HepG2 (cell line): Measurements from ENCODE around the gene NBEA. TPM values are rescaled to one million over a fixed set of nuclear protein-coding genes. Genes with fewer than 3 reads are reported as not detected.

Experiments used
- ATAC-seq: fragments of 200-7000 bp; cut with Tn5 transposase; 3 replicates; pipeline ENCODE4 v1.9.1; 2020; ENCODE audit warnings: mild to moderate bottlenecking, moderate library complexity
- BruUV-seq: library from RNA; stranded (reverse); fragments of 400-500 nt; replicated peaks from 2 replicates; lab custom pipeline; 2021; lab: Mats Ljungman, UMichigan
- CTCF ChIA-PET: fragments of 300-600 bp; formaldehyde crosslinking; extraction: SDS; loops from one replicate; lab custom pipeline; 2021; ENCODE audit warnings: low total read pairs, inconsistent platforms, low intra/inter-chr PET ratio; lab: Yijun Ruan, JAX
- POLR2A ChIA-PET: fragments of 350-600 bp; sonication (Branson Sonifier 250); formaldehyde crosslinking; loops from one replicate; lab custom pipeline; 2020; ENCODE audit warnings: antibody characterized with exemption, inconsistent platforms; lab: Yijun Ruan, JAX
- DNase-seq: peaks from one replicate; pipeline ENCODE4 v3.0.0-alpha.2; 2015; ENCODE audit warnings: low spot score
- FAIRE-seq: peaks from 3 replicates; lab custom pipeline; 2011; peaks lifted over from hg19 to GRCh38; lab: Jason Lieb, UNC
- H2AFZ ChIP-seq: one replicate; pipeline ENCODE4 v1.6.1; 2011; ENCODE audit warnings: low read length, inconsistent platforms
- H3K27ac ChIP-seq: fragments of 300-600 bp; 3 replicates; pipeline ENCODE4 v1.8.0; 2011; ENCODE audit warnings: mixed run types, mild to moderate bottlenecking, mixed read lengths, low read length, inconsistent platforms; ENCODE audit not compliant: insufficient read depth; ENCODE audit errors: extremely low read length
- H3K27me3 ChIP-seq, 2 experiments: fragments of 200-600 bp in 1 of 2; 2 replicates in 1 of 2; 3 replicates in 1 of 2; pipeline versions ENCODE4 v1.6.0 to v1.8.0; 2011; ENCODE audit warnings: low read length in 2 of 2, mild to moderate bottlenecking in 2 of 2, moderate library complexity in 2 of 2, inconsistent platforms in 1 of 2; ENCODE audit not compliant: insufficient read depth in 2 of 2, control insufficient read depth in 1 of 2
- H3K36me3 ChIP-seq, 2 experiments: fragments of 200-600 bp in 1 of 2; replicated peaks in 1 of 2; 2 replicates in 1 of 2; 3 replicates in 1 of 2; pipeline versions ENCODE4 v1.5.1 to v1.8.0; 2011; ENCODE audit warnings: low read length in 2 of 2, inconsistent platforms in 1 of 2; ENCODE audit not compliant: insufficient read depth in 2 of 2, control insufficient read depth in 1 of 2
- H3K4me1 ChIP-seq: 2 replicates; pipeline ENCODE4 v1.5.1; 2012; ENCODE audit warnings: low read length, inconsistent platforms; ENCODE audit not compliant: insufficient read depth
- H3K4me2 ChIP-seq: 2 replicates; pipeline ENCODE4 v1.6.0; 2011; ENCODE audit warnings: low read depth, low read length, inconsistent platforms
- H3K4me3 ChIP-seq, 3 experiments: fragments of 200-600 bp in 1 of 3; sonication (generic), shearing (Covaris generic) in 1 of 3; replicated peaks in 1 of 3; 2 replicates each; pipeline ENCODE4 v1.5.1; 2011 to 2016; ENCODE audit warnings: low read length in 3 of 3, inconsistent platforms in 2 of 3, low read depth in 2 of 3, mild to moderate bottlenecking in 2 of 3, control low read depth in 1 of 3, mixed read lengths in 1 of 3; ENCODE audit not compliant: insufficient read depth in 1 of 3
- H3K79me2 ChIP-seq: one replicate; pipeline ENCODE4 v1.6.1; 2011; ENCODE audit warnings: low read length, inconsistent platforms; ENCODE audit not compliant: insufficient read depth
- H3K9ac ChIP-seq: 2 replicates; pipeline ENCODE4 v1.6.0; 2011; ENCODE audit warnings: mild to moderate bottlenecking, low read depth, low read length, inconsistent platforms; ENCODE audit not compliant: insufficient read depth
- H3K9me3 ChIP-seq: 2 replicates; pipeline ENCODE4 v1.5.1; 2012; ENCODE audit warnings: mild to moderate bottlenecking, low read length
- H4K20me1 ChIP-seq: 2 replicates; pipeline ENCODE4 v1.6.0; 2011; ENCODE audit warnings: inconsistent platforms, mild to moderate bottlenecking, low read length, moderate library complexity; ENCODE audit not compliant: insufficient read depth
- ELF1 ChIP-seq: sonication (generic); formaldehyde crosslinking; IDR thresholded peaks from 2 replicates; pipeline ENCODE4 v1.4.0; 2020; ENCODE audit warnings: missing genetic modification reagents
- EP300 ChIP-seq, 3 experiments: sonication (generic) in 1 of 3; formaldehyde crosslinking in 1 of 3; IDR thresholded peaks; 2 replicates each; pipeline versions ENCODE4 v1.5.1 to v1.6.1; 2011 to 2020; ENCODE audit warnings: low read depth in 2 of 3, low read length in 2 of 3, borderline replicate concordance in 1 of 3, improper control_type of control experiment in 1 of 3, mild to moderate bottlenecking in 1 of 3, missing genetic modification reagents in 1 of 3, moderate library complexity in 1 of 3
- FOXJ3 ChIP-seq: sonication (generic); formaldehyde crosslinking; IDR thresholded peaks from 2 replicates; pipeline ENCODE4 v1.4.0; 2020; ENCODE audit warnings: missing genetic modification reagents, mild to moderate bottlenecking, borderline replicate concordance
- NCOA2 ChIP-seq: sonication (generic); formaldehyde crosslinking; IDR thresholded peaks from 2 replicates; pipeline ENCODE4 v1.8.0; 2022; ENCODE audit warnings: inconsistent platforms
- NFKBIZ ChIP-seq: IDR thresholded peaks from 2 replicates; pipeline ENCODE4 v1.6.1; 2018; ENCODE audit warnings: missing genetic modification reagents, missing compliant biosample characterization
- RAD51 ChIP-seq: fragments of 450-650 bp; IDR thresholded peaks from 2 replicates; pipeline ENCODE4 v1.6.1; 2016; ENCODE audit warnings: borderline replicate concordance
- RBAK ChIP-seq: sonication (generic); formaldehyde crosslinking; IDR thresholded peaks from 2 replicates; pipeline ENCODE4 v1.5.1; 2020; ENCODE audit warnings: mild to moderate bottlenecking, missing genetic modification reagents
- RBM39 ChIP-seq: fragments of 200-400 bp; formaldehyde crosslinking; IDR thresholded peaks from one replicate; pipeline ENCODE4 v1.6.1; 2018; ENCODE audit warnings: antibody characterized with exemption, mild to moderate bottlenecking, low read depth, low read length; ENCODE audit not compliant: poor library complexity, severe bottlenecking
- REL ChIP-seq: sonication (generic); formaldehyde crosslinking; conservative IDR thresholded peaks from 2 replicates; pipeline ENCODE4 v1.8.0; 2022; ENCODE audit warnings: mild to moderate bottlenecking, missing genetic modification reagents, moderate library complexity
- TARDBP ChIP-seq: sonication (generic); formaldehyde crosslinking; IDR thresholded peaks from 2 replicates; pipeline ENCODE4 v1.8.0; 2022; ENCODE audit warnings: mild to moderate bottlenecking, missing genetic modification reagents
- TOE1 ChIP-seq: sonication (generic); formaldehyde crosslinking; IDR thresholded peaks from 2 replicates; pipeline ENCODE4 v1.4.0; 2020; ENCODE audit warnings: mild to moderate bottlenecking, missing genetic modification reagents
- WGBS: methylation state at CpG from one replicate; pipeline ENCODE4 v1.1.6; 2017; ENCODE audit warnings: low lambda C conversion rate; 5-methylcytosine and 5-hydroxymethylcytosine counted together
- in situ Hi-C: cut with HindIII; loops from 2 replicates; pipeline ENCODE4 v1.10.0; 2017; ENCODE audit warnings: low pct_unique_long_range_greater_than_20kb; ENCODE audit not compliant: extremely low pct_ligation_motif_present
- intact Hi-C: fragments of 100-400 bp; cut with micrococcal nuclease; formaldehyde crosslinking; loops from one replicate; pipeline ENCODE4 v1.10.0; 2022; ENCODE audit not compliant: unreplicated experiment
- polyA plus RNA-seq, 8 experiments: library from polyadenylated mRNA; depleted of rRNA in 3 of 8; stranded (reverse) in 7 of 8; unstranded in 1 of 8; fragments of >200 nt; fragmentation: Illumina TruSeq in 4 of 8; extraction: Trizol in 4 of 8; gene quantifications; 2 replicates each; pipeline versions ENCODE4 v1.2.1 to v1.2.3, GENCODE V29; 2011 to 2016; ENCODE audit warnings: low read depth in 4 of 8, missing spikeins in 1 of 8, mixed read lengths in 1 of 8; ENCODE audit not compliant: insufficient read depth in 1 of 8
- total RNA-seq, 5 experiments: library from RNA; depleted of rRNA; stranded (reverse); fragments of >200 nt; fragmentation: Illumina TruSeq; extraction: Trizol; gene quantifications; 2 replicates each; pipeline ENCODE4 v1.2.3, GENCODE V29; 2016; ENCODE audit warnings: low read depth in 1 of 5
- TF ChIP-seq, protein P1 (sequence below): sonication (generic); formaldehyde crosslinking; IDR thresholded peaks from 2 replicates; pipeline ENCODE4 v1.4.0; 2020; ENCODE audit warnings: missing genetic modification reagents
- TF ChIP-seq, protein P2 (sequence below): sonication (generic); formaldehyde crosslinking; IDR thresholded peaks from 2 replicates; pipeline ENCODE4 v1.4.0; 2020; ENCODE audit warnings: missing genetic modification reagents

Gene NBEA
- total and polyA plus RNA-seq, 2 of the 13 experiments (the other 11 are each of a cell fraction or from before 2014, with no cell fraction given) = 2.7 to 2.8 TPM

DNA sequence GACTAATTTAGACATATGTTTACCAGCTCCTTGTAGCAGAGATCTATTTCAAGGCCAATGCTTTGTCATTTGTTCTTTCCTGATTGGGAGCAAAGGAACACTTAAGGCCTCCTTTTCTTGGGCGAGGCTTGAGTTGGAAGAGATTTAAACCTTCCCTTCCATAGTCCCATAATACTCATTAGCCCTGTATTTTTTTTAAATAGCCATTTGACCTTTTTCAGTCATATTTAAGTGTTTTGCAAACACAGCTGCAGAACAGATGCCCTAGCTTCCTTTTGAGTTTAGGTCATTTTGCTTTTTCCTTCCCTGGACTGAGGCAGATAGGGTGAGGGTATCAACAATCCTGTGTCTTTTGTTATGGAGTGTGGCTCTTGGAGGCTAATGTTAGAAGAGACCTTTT is 198.3 kb downstream of the NBEA start:
- intact Hi-C loops = no loop called here
- no peak for FAIRE-seq
- Histone ChIP-seq H3K27ac (no peak overlapping the region), H3K4me3 (no peak overlapping the region), H4K20me1 (no peaks in the 10 kb centered on the region; the same call in 1 of the 2 replicates), H3K9me3 (no peaks in the 10 kb centered on the region), H3K4me2 (no peak overlapping the region)
- ATAC-seq = no peak
- TF ChIP-seq TARDBP (CRISPR knock-in tag) (no peak), NCOA2 (CRISPR knock-in tag) (no peak), RAD51 (no peak), RBM39 (no peak), FOXJ3 (CRISPR knock-in tag) (no peak), ELF1 (CRISPR knock-in tag) (no peak), EP300 (IDR thresholded peaks at IDR 0.05; ENCODE audit: low read depth in 2 of 2, low read length in 2 of 2) (no peak), EP300 (CRISPR knock-in tag; IDR thresholded peaks at IDR 0.05; ENCODE audit: borderline replicate concordance) (no peak), RBAK (CRISPR knock-in tag) (no peak), NFKBIZ (CRISPR knock-in tag) (no peak), TOE1 (CRISPR knock-in tag) (no peak), REL (CRISPR knock-in tag) (no peak)
- TF ChIP-seq, protein P1, sequence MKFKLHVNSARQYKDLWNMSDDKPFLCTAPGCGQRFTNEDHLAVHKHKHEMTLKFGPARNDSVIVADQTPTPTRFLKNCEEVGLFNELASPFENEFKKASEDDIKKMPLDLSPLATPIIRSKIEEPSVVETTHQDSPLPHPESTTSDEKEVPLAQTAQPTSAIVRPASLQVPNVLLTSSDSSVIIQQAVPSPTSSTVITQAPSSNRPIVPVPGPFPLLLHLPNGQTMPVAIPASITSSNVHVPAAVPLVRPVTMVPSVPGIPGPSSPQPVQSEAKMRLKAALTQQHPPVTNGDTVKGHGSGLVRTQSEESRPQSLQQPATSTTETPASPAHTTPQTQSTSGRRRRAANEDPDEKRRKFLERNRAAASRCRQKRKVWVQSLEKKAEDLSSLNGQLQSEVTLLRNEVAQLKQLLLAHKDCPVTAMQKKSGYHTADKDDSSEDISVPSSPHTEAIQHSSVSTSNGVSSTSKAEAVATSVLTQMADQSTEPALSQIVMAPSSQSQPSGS (CRISPR knock-in tag) = no peak
- TF ChIP-seq, protein P2, sequence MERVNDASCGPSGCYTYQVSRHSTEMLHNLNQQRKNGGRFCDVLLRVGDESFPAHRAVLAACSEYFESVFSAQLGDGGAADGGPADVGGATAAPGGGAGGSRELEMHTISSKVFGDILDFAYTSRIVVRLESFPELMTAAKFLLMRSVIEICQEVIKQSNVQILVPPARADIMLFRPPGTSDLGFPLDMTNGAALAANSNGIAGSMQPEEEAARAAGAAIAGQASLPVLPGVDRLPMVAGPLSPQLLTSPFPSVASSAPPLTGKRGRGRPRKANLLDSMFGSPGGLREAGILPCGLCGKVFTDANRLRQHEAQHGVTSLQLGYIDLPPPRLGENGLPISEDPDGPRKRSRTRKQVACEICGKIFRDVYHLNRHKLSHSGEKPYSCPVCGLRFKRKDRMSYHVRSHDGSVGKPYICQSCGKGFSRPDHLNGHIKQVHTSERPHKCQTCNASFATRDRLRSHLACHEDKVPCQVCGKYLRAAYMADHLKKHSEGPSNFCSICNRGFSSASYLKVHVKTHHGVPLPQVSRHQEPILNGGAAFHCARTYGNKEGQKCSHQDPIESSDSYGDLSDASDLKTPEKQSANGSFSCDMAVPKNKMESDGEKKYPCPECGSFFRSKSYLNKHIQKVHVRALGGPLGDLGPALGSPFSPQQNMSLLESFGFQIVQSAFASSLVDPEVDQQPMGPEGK = no peak
- TF ChIP-seq, all 625 proteins: peak for 0
- ChIA-PET POLR2A (no interaction called here), CTCF (no interaction called here)
- Histone ChIP-seq H3K36me3 (no peaks in the 10 kb centered on the region), H3K79me2 (no peaks in the 10 kb centered on the region), H2AFZ (no peak overlapping the region), H3K27me3 (no peaks in the 10 kb centered on the region; a peak in 1 of 5 replicates), H3K4me1 (no peaks in the 10 kb centered on the region), H3K9ac (no peak overlapping the region)
- in situ Hi-C loops = no loop called here
- 92% methylated on average over 1 of the region's 1 CpG for WGBS
- no TSS peak for BruUV-seq
- no peak for DNase-seq
